Measurements from ENCODE around the gene B3GALT6.

The B3GALT6 gene

GRCh38 chr1:1216770-1217620 is 15.0 kb upstream of the B3GALT6 start:
- DNase-seq, result peak; percentile 81

- no peak for DNase-seq
Observed at GRCh38 chr1:1217621-1218523, 14.2 kb upstream of the B3GALT6 start.

- no peak for DNase-seq
Observed at GRCh38 chr1:1218524-1219200, 13.4 kb upstream of the B3GALT6 start.

- DNase-seq, result peak; percentile 63
Observed at GRCh38 chr1:1219341-1219740, 12.7 kb upstream of the B3GALT6 start.

GRCh38 chr1:1220197-1220596 is 11.8 kb upstream of the B3GALT6 start:
- DNase-seq, result no peak

GRCh38 chr1:1221887-1222574 is 10.0 kb upstream of the B3GALT6 start:
- DNase-seq, result no peak

- no peak for DNase-seq
Observed at GRCh38 chr1:1222575-1223225, 9.3 kb upstream of the B3GALT6 start.

- no peak for DNase-seq
Observed at GRCh38 chr1:1223321-1223720, 8.7 kb upstream of the B3GALT6 start.

- no peak for DNase-seq
Observed at GRCh38 chr1:1223891-1224290, 8.1 kb upstream of the B3GALT6 start.

- no peak for DNase-seq
Observed at GRCh38 chr1:1225238-1225845, 6.7 kb upstream of the B3GALT6 start.

- DNase-seq, result no peak
Observed at GRCh38 chr1:1225913-1226312, 6.1 kb upstream of the B3GALT6 start.

GRCh38 chr1:1226566-1227362 is 5.3 kb upstream of the B3GALT6 start:
- no peak for DNase-seq

GRCh38 chr1:1227386-1227785 is 4.7 kb upstream of the B3GALT6 start:
- no peak for DNase-seq

- no peak for DNase-seq
Observed at GRCh38 chr1:1228187-1228586, 3.9 kb upstream of the B3GALT6 start.

- DNase-seq, result no peak
Observed at GRCh38 chr1:1228596-1229321, 3.3 kb upstream of the B3GALT6 start.

- no peak for DNase-seq
Observed at GRCh38 chr1:1229770-1230169, 2.3 kb upstream of the B3GALT6 start.

- no peak for DNase-seq
Observed at GRCh38 chr1:1230656-1231399, 1.2 kb upstream of the B3GALT6 start.

GRCh38 chr1:1231400-1232207 is 433 bp upstream of the B3GALT6 start, which contains the start of gene SDF4:
Gene SDF4, minus strand, starts transcription at chr1:1232001. Its CDS starts 3,229 bp downstream, at chr1:1228772.
- peak; percentile 97 for DNase-seq
